ENCODE measurements around the gene CFAP69.
"Not testable (repeated sequence)": the region's sequence is repeated elsewhere in the genome, so short reads cannot be mapped to it uniquely, and the experiment has no call there.

The CFAP69 gene

GRCh38 chr7:90236721-90237289 is 8.2 kb upstream of the CFAP69 start:
- no peak for DNase-seq

GRCh38 chr7:90238022-90238421 is 7.0 kb upstream of the CFAP69 start:
- no peak for DNase-seq

GRCh38 chr7:90238583-90238982 is 6.4 kb upstream of the CFAP69 start:
- no peak for DNase-seq

- DNase-seq = no peak
Observed at GRCh38 chr7:90239050-90239449, 5.9 kb upstream of the CFAP69 start.

GRCh38 chr7:90239625-90240228 is 5.2 kb upstream of the CFAP69 start:
- no peak for DNase-seq

GRCh38 chr7:90242369-90243168 is 2.4 kb upstream of the CFAP69 start:
- DNase-seq = no peak

- DNase-seq = no peak
Observed at GRCh38 chr7:90243556-90243955, 1.4 kb upstream of the CFAP69 start.

- DNase-seq = no peak
Observed at GRCh38 chr7:90244565-90244908, 437 bp upstream of the CFAP69 start.

GRCh38 chr7:90246171-90246570 is 1.2 kb downstream of the CFAP69 start:
- no peak for DNase-seq

GRCh38 chr7:90248706-90249105 is 3.7 kb downstream of the CFAP69 start:
- no peak for DNase-seq

GRCh38 chr7:90250601-90251303 is 5.8 kb downstream of the CFAP69 start:
- no peak for DNase-seq

GRCh38 chr7:90251304-90251635 is 6.3 kb downstream of the CFAP69 start:
- DNase-seq = no peak

- DNase-seq = not testable (repeated sequence)
Observed at GRCh38 chr7:90256011-90256410, 11.0 kb downstream of the CFAP69 start.

- no peak for DNase-seq
Observed at GRCh38 chr7:90256778-90257177, 11.8 kb downstream of the CFAP69 start.

GRCh38 chr7:90261441-90261840 is 16.5 kb downstream of the CFAP69 start:
- DNase-seq = no peak

- no peak for DNase-seq
Observed at GRCh38 chr7:90262438-90262837, 17.5 kb downstream of the CFAP69 start.

GRCh38 chr7:90266808-90267207 is 21.8 kb downstream of the CFAP69 start:
- DNase-seq = no peak

- no peak for DNase-seq
Observed at GRCh38 chr7:90267263-90267858, 22.4 kb downstream of the CFAP69 start.

GRCh38 chr7:90269163-90269562 is 24.2 kb downstream of the CFAP69 start:
- DNase-seq = no peak

GRCh38 chr7:90270431-90271178 is 25.6 kb downstream of the CFAP69 start:
- no peak for DNase-seq

GRCh38 chr7:90271753-90272152 is 26.8 kb downstream of the CFAP69 start:
- DNase-seq = no peak

- no peak for DNase-seq
Observed at GRCh38 chr7:90272242-90272641, 27.3 kb downstream of the CFAP69 start.

GRCh38 chr7:90274161-90274560 is 29.2 kb downstream of the CFAP69 start:
- no peak for DNase-seq
